A172 (cell line): ENCODE results near the gene TBC1D19. TPM values are rescaled to one million over a fixed set of nuclear protein-coding genes. Genes with fewer than 3 reads are reported as not detected.

Experiments used
- DNase-seq: peaks from one replicate; pipeline ENCODE4 v3.0.0-alpha.2; 2015; ENCODE audit warnings: low spot score
- total RNA-seq: library from RNA; depleted of rRNA; stranded (reverse); fragments of >200 nt; shearing (Covaris generic); gene quantifications from 2 replicates; pipeline ENCODE4 v1.2.3, GENCODE V29; 2014

TBC1D19 gene
- total RNA-seq, 1 experiment from 2014 or later, result 14.1 TPM

DNA sequence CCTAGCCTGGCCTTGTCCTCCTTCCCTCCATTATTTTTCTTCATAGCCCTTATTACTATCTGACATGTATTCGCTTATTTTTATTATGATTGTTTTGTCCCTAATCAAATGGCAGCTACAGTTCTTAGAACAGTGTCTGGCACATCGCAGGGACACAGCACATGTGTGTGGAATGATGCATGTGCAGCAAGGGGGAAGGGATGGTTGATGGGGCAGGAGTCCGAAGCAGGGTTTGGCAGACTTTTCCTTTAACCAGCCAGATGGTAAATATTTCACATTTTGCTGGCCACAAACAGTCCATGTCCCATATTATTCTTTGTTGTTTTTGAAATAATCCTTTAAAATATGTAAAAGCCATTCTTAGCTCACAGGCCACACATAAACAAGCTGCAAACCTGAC, 148.5 kb downstream of the TBC1D19 start:
- no peak for DNase-seq

DNA sequence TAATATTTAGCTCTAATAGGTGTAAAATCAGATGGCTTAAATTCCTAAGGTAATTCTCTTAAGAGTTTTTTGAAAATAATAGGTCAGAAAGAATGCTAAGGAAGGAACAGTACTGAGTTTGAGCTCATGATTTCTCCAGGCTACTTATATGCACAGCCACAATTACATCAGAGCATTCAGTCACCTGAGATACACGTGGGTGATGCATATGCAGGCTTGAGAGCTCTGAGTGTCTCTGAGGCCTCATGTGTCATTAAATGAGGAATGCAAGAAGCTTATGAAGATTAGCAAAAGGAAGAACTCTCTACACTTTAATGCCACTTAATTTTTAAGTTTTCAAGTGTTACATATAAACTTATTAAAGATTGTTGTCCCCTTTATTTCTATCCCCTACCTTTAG, 152.7 kb downstream of the TBC1D19 start:
- DNase-seq, result no peak

- DNase-seq, result no peak
These were observed 153.5 kb downstream of the TBC1D19 start for GRCh38 chr4:26737385-26737784.

DNA sequence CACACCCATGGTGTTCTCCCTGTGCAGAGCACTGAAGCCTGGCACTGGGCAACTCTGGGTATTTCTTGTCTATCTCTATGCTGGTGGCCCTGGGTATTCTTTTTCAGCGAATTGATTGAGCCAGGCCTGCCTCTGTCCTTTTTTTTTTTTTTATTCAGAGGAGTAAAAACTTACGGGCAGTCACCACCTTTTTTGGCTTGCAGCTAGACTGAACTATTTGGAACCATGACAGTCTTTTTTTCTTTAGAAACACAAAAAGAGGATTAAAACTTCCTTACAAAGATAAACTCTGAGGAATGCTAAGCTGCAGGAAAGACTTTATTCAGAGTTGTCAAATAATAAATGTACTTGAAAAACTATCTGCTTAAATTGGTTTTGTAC, 157.6 kb downstream of the TBC1D19 start:
- no peak for DNase-seq

GRCh38 chr4:26746802-26747213, 162.9 kb downstream of the TBC1D19 start:
- DNase-seq, result no peak

- no peak for DNase-seq
These were observed 164.9 kb downstream of the TBC1D19 start for GRCh38 chr4:26748811-26749210.

- no peak for DNase-seq
These were observed 166.0 kb downstream of the TBC1D19 start for GRCh38 chr4:26749867-26750266.

DNA sequence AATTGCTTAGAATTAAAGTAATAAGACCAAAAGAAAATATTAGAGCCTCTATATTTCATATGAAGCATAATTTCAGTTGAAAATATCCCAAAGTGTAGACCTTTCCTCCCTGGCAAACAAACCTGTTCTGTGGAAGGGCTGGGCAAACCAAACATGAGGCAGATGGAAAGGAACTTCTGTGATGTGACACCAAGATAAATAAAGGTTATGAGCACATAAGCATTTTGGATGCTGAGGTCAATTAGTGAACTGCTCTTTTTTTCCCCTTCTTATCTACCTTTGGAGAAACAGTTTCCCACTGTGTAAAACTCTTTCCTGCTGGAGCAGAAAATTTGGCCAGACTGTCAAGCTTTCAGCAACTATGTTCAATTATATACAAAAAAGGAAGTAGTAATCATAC, 167.1 kb downstream of the TBC1D19 start:
- no peak for DNase-seq

- no peak for DNase-seq
These were observed 168.0 kb downstream of the TBC1D19 start for GRCh38 chr4:26751838-26752237.

GRCh38 chr4:26753187-26753586, 169.3 kb downstream of the TBC1D19 start:
- no peak for DNase-seq

DNA sequence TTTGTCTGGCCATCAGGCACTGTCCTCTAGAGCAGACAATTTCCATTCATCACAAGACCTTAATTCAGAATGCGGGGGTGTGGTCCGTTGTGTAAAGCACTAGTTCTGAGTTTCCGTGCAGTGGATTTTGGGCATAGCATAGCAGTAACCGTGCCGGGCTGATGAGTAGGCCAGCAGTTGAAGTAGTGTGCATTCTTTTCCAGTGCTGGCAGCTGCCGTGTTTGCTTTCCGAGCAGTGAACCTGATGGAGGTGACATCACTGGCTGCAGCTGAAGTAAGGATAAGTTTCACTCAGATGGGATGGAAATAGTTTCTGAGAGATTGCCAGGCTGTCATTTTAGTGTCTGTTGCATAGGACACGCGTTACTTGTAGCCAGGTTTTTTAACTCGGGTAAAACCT, 169.7 kb downstream of the TBC1D19 start:
- no peak for DNase-seq

GRCh38 chr4:26757751-26758150, 173.9 kb downstream of the TBC1D19 start:
- no peak for DNase-seq

DNA sequence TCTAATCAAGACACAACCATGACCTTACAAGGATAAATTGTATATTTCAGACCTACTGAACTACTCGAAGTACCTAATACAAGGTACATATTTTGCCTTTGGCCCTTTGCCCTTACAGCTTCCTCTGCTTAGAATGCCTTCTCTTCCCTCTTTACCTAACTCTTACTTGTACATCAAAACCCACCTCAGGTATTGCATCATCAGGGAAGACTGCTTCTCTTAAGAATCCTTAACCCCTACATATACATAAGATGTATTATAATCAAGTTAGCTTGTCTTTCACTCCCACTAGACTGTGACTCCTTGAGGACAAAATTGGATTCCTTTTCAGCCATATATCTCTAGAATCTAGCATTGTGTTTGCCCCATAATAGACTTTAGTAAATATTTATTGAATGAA, 175.0 kb downstream of the TBC1D19 start:
- DNase-seq, result no peak

DNA sequence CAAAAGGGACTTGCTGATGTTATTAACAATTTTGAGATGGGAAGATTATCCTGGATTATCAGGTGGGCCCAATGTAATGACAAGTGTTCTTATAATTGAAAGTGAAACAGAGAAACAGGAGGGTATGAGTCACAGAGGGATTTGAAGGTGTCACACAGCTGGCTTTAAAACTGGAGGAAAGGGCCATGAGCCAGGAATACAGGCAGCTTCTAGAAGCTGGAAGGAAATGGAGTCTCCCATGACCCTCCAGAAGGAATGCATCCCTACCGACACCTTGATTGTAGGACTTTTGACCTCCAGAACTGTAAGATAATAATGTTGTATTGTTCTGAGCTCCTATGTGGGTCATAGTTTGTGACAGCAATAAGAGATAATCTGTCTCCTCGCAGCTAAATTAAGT, 178.8 kb downstream of the TBC1D19 start:
- DNase-seq, result no peak

DNA sequence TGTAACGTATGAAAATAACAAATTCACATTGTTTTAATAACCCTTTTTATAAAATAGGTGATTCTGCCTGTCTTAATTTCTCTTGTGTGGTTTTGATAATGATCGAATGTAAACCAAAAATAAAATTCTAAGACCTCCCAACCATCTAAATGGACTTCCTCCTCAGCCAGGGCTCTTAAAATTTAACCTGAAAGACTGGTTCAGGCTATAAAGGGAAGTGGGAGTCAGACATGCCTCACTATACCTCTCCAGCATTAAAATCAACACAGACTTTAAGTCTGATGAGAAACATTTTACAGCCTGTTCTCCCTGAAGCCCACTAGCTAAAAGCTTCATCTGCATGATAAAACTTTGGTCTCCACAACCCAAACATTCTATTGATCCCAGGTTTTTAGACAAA, 179.2 kb downstream of the TBC1D19 start:
- DNase-seq, result no peak

DNA sequence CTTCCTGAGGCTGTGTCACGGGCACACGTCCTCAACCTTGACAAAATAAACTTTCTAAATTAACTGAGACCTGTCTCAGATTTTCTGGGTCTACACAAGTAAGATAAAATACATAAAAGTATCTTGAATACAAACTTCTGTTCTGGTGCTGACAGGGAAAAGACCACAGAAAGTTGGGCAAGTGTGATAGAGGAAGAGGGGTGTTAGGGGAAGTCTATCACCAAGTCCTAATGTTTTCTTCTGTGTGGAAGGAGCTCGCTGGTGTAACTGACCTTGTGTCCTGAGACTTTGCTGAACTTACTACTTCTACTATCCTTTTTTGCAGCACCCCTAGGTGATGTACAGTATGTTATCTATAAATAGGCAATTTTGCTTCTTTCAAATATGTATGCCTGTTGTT, 179.8 kb downstream of the TBC1D19 start:
- no peak for DNase-seq

DNA sequence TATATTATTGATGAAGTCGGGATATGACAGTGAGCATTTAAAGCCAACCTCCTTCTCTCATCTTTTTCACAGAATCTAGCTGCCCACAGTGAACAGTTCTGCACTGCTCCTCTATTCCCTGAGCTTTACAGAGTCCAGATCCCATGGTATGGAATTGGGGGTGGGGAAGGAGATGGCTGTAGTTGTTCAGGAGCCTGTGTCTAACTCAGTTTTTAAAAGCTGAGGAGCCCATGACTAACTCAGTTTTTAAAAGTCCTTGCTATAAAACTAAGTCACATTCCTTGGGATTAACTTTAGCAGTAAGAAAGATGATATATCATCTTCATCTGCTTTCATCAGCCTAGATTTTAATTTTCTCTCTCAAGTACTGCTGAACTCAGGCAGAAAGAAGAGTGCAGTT, 180.3 kb downstream of the TBC1D19 start:
- DNase-seq, result no peak

- DNase-seq, result peak; percentile 58
These were observed 181.6 kb downstream of the TBC1D19 start for GRCh38 chr4:26765515-26765914.

- no peak for DNase-seq
These were observed 182.3 kb downstream of the TBC1D19 start for GRCh38 chr4:26766141-26766540.

DNA sequence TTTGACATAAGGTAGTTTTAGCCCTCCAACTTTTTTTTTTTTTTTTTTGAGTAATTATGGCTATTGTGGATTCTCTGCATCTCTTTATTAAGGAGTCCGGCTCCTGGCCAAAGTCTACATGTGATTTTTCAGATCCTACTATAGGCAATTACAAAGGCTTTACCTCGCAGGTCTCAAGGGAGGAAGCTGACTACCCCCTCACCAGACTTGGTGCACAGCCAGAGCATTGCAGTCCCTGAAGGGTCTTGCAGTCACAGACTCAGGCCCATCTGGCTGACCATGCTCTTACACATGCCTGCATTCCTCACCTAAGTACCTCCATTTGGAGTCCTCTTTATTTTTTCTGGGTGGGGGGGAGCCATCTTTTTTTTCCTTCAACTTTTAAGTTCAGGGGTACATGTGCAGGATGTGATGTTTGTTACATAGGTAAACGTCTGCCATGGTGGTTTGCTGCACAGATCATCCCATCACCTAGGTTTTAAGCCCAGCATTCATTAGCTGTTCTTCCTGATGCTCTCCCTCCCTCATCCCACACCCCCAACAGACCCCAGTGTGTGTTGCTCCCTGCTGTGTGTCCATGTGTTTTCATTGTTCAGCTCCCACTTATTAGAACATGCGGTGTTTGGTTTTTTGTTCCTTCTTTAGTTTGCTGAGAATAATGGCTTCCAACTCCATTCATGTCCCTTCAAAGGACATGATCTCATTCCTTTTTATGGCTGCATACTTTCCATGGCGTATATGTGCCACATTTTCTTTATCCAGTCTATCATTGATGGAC, 188.4 kb downstream of the TBC1D19 start:
- DNase-seq, result no peak

- DNase-seq, result no peak
These were observed 195.3 kb downstream of the TBC1D19 start for GRCh38 chr4:26779224-26779623.

- peak; percentile 17 for DNase-seq
These were observed 195.8 kb downstream of the TBC1D19 start for GRCh38 chr4:26779674-26780073.

DNA sequence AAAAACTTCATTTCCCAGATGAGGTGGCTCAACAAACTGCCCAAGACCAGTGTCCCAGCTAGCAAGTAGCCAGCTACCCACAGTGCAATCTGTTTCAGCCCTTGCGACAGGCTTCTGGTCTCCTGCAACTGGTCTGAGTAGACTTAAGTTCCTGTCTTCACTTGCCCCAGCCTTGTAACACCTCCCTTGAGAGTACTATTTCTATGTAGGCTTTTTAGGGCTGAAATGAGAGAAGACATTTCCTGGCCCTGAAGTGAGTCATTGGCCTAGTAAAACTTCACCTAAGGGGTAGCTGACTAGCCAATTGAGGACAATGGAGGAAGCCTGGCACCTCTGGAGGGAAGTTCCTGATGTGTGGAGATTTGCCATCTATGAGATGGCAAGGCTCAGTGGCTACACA, 196.7 kb downstream of the TBC1D19 start:
- DNase-seq, result no peak

GRCh38 chr4:26782168-26782829, 198.4 kb downstream of the TBC1D19 start:
- DNase-seq, result no peak
